Hepatocyte (in vitro differentiated cells): ENCODE data around the gene OR51Q1.

Experiments used
- CTCF ChIP-seq: fragments of 200-600 bp; sonication (generic); IDR thresholded peaks from 2 replicates; pipeline ENCODE4 v1.5.1; 2016; ENCODE audit warnings: antibody characterized with exemption, mild to moderate bottlenecking; ENCODE audit not compliant: poor library complexity
- EZH2 ChIP-seq: fragments of 200-600 bp; sonication (generic); IDR thresholded peaks from 2 replicates; pipeline ENCODE4 v1.6.1; 2016; ENCODE audit warnings: antibody characterized with exemption, mild to moderate bottlenecking, borderline replicate concordance
- EZH2phosphoT487 ChIP-seq: fragments of 200-600 bp; sonication (generic); IDR thresholded peaks from one replicate; pipeline ENCODE4 v1.6.1; 2018; ENCODE audit warnings: antibody characterized with exemption, mild to moderate bottlenecking, low read depth, moderate library complexity; ENCODE audit not compliant: unreplicated experiment, severe bottlenecking

- TF ChIP-seq CTCF (no peak), EZH2 (no peak), EZH2phosphoT487 (no peak)
Measured at GRCh38 chr11:5384335-5384734, 37.6 kb upstream of the OR51Q1 start.
